GM18873 (cell line): ENCODE measurements around the gene PODN.

Experiments used
- ATAC-seq: cut with Tn5 transposase; IDR thresholded peaks from one replicate; pipeline ENCODE4 v1.9.1; 2021; ENCODE audit warnings: mild to moderate bottlenecking, moderate library complexity, moderate number of reproducible peaks; ENCODE audit not compliant: unreplicated experiment, low FRiP score

PODN gene

DNA sequence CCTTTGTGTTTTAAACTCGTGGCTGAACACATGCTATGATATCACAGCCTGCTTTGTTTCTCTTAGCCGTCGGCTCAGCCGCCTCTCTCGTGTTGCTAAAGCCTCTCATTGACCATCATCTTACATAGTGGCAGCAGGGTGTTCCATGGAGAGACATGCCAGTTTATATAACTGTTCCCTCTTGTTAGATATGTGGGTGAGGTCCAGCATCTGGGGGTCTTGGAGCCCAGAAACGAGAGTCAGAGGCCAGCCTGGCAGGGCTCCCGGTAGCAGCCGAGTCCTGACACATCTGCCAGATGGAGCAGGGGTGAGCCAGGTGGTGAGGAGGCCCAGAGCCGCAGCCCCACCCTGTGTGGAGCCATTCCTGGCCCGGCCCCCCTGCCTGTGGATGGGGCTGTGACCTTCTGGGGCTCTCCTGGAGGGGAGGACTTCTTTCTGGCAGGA lies 11.9 kb downstream of the PODN start:
- no peak for ATAC-seq

DNA sequence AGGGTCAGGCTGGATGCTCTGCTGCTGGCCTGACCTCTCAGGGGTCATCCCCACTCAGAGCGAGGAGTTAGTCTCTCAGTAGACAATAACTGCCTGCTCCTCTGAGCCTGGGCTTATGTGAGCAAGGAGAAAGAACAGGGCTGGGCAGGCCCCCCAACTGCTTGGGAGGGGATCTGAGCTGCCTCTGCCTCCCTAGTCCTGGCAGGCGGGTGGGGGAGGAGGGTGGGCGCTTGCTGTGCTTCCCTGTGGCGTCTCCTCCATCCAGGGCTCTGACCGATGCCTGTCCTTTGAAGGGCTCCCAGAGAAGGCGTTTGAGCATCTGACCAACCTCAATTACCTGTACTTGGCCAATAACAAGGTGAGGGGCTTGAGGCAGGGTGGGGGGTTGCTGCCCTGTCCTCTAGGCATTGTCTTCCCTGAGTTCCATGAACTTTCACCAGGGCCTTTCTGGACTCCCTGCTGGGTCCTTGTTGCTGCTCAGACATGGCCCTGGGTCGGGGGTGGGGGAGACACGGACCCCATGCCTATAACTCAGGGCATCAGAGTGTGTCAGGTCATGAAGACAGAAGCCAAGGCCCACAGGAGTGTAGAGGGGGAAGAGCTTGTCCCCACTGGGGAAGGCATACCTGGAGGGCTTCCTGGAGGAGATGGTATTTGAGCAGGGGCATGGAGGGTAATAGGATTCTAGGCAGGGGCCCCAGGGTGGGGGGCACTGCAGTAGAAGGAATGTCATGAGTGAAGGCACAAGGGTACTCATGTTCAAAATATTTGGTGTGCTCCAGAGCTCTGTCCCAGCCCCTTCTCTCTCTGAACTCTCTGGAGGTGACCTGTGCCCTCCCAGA lies 12.5 kb downstream of the PODN start:
- no peak for ATAC-seq

DNA sequence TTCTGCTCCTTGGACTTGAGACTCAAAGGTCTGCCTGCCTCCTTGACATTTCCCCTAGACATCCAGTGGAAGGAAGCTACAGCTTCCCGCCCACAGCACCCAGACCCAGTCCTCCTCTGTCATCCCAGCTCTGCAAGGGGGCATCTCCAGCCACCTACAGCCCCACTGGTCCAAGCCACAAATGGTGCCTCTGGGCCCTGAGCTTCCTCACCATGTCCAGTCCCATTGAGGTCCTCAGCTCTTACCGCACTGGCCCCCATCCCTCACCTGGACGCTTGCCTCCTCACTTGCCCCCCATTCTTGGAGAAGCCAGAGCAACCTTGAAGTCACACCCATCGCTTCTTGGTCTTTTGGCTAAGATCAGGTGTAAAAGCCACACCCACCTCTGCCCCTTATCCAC lies 13.2 kb downstream of the PODN start:
- ATAC-seq, result no peak

DNA sequence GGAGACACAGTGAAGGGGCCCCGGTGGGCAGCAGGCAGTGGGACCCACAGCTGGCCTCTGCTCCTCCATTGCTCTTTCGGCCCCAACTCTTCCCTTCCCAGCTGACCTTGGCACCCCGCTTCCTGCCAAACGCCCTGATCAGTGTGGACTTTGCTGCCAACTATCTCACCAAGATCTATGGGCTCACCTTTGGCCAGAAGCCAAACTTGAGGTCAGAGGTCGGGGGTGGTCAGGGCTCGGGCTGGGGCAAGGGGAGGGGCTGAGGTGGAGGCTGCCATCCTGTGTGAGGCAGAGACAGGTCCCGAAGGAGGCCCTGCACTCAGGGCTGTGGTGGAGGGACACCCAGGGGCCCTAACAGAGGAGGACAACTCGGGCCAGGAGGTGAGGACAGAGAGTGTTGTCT lies 13.7 kb downstream of the PODN start:
- ATAC-seq, result no peak

DNA sequence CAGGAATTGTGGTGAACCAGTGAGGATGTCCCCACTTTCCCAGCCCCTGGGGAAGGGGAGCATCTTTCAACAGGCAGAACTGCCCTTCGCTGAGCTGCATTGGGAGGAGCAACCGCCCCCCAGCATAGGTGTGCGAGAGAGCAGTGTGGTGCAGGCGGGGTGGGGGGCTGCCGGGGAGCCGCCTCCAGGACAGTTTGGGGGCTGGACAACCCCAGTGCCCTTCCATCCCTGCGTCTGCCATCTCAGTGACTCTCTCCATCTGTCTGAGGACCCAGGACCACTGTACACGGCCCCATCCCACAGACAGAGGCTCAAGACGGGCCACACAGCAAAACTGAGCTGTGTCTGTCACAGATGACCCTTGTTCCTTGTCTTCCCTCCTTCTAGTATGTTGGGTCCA lies 14.2 kb downstream of the PODN start:
- no peak for ATAC-seq

DNA sequence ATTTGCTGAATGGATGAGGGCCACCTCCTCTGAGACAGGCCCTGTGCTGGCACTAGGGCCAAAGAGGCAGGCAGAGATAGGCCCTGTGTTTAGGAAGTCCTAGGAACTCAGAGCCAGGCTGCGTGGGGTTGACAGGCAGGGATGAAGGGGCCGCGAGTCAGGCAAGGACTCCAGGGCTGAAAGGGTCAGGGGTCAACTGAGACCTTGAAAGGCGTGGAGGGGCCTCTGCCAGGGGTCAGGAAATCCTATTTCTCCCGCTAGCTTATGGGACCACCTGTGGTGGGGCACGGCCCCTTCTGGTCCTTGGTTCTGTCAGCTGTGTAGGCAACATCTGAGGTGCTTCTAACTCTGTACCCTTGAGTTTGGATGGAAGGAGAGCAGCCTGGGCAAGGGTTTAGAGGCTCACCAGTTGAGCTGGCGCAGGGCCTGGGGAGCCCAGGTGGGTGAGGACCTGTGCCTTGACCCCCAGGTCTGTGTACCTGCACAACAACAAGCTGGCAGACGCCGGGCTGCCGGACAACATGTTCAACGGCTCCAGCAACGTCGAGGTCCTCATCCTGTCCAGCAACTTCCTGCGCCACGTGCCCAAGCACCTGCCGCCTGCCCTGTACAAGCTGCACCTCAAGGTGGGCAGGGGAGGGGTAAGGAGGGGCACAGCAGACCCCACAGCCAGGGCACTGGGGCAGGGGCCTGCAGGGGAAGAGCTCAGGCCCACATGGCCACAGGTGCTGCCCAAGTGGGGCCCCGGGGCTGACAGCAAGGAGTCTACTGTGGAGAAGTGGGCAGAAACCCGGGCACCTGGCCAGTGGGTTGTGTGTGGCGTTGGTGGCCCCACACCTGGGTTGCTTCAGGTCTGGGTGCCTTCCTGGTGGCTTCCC lies 14.9 kb downstream of the PODN start:
- ATAC-seq, result no peak

DNA sequence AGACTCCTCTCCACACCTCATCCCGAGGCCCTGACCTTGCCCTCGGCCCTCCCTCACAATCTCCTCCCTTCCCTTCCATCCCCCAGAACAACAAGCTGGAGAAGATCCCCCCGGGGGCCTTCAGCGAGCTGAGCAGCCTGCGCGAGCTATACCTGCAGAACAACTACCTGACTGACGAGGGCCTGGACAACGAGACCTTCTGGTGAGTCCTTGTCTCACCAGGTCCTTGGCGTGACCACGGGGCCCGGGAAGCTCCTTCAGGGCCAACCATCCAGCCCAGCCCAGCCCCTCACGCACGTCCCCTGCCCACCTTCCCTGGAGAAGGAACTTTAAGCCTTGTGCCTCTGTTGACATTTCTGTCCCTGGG lies 15.6 kb downstream of the PODN start:
- ATAC-seq, result no peak

DNA sequence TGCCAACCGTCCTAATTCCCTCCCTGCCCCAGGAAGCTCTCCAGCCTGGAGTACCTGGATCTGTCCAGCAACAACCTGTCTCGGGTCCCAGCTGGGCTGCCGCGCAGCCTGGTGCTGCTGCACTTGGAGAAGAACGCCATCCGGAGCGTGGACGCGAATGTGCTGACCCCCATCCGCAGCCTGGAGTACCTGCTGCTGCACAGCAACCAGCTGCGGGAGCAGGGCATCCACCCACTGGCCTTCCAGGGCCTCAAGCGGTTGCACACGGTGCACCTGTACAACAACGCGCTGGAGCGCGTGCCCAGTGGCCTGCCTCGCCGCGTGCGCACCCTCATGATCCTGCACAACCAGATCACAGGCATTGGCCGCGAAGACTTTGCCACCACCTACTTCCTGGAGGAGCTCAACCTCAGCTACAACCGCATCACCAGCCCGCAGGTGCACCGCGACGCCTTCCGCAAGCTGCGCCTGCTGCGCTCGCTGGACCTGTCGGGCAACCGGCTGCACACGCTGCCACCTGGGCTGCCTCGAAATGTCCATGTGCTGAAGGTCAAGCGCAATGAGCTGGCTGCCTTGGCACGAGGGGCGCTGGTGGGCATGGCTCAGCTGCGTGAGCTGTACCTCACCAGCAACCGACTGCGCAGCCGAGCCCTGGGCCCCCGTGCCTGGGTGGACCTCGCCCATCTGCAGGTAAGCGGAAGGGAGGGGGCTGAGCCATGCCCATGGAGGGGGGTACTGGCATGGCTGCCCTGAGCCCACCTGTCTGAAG lies 16.5 kb downstream of the PODN start:
- ATAC-seq, result no peak

DNA sequence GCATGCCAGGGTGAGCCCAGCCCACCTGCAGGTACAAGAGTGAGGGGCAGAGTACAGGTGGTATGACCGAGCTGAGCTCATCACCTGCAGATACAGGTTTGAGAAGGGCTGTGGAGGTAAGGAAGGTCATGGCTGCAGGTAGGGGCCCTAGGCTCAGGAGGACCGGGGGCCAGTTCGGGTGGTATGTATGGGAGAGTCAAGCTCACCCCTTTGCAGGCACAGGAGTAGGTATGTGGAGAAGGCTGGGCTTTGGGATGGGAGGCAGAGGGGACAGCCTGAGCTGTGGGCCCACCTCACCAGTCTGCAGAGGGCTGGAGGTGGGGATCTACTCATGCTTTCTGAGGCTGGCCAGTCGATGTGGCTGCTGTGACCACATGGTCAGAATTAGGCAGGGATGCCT lies 17.2 kb downstream of the PODN start:
- no peak for ATAC-seq

DNA sequence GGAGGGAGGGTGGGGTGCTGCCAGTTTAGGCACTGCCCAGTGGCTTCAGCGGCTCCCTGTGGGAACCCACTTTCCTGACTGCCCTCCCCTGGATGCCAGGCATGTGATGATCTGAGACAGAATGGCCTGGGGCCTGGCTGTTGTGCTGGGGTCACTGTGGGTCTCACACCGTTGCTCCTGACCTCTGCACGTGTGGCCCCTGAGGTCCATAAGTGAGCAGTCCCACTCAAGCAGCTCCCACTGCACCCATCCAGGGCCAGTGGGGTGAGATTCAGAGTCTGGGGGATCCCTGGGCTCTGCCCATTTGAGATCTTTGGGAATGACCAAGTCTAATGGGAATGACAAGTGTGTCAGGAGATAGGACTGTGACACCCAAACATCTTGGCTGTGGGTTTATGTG lies 18.0 kb downstream of the PODN start:
- ATAC-seq, result no peak

DNA sequence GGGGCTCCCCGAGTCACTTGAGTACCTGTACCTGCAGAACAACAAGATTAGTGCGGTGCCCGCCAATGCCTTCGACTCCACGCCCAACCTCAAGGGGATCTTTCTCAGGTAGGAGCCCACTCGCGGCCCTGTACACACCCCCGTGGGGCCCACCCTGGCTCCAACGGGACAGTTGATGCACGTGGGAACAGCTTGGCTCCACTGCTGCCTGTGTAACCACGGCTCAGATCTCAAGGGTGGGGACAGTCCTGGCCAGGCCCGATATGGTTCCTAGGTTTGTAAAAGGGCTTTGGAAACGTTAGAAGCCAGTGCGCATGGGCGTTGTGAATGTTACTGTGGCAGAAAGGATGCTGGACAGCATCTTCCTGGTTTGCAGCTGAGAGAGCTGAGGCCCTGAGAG lies 18.8 kb downstream of the PODN start:
- no peak for ATAC-seq

DNA sequence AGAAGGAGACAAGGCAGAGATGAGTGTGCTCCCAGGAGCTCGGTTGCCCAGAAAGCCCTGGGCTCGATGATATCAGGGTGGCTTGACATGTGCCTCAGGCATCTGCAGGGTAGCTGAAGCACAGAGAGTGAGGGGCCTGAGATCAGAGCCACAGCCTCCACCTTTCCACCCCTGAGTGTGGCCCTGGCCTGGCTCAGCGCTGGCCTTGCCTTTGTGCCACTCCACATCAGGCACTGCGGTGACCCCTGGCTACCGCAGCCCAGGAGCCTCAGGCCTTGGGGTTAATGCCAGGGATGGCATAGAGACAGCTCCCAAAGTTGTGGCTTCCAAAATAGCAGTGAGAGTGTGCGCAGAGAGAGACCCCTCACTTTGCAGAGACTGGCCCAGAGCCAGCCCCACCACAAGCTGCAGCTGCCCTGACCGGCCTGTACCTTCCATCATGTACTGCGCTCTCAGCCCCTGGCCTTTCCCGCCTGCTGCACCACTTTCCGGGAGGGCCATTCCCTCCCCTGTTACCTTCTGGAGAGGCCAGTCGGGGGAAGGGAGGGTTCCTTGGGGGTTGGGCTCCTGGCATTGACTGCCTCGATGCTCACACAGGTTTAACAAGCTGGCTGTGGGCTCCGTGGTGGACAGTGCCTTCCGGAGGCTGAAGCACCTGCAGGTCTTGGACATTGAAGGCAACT lies 19.5 kb downstream of the PODN start:
- no peak for ATAC-seq

DNA sequence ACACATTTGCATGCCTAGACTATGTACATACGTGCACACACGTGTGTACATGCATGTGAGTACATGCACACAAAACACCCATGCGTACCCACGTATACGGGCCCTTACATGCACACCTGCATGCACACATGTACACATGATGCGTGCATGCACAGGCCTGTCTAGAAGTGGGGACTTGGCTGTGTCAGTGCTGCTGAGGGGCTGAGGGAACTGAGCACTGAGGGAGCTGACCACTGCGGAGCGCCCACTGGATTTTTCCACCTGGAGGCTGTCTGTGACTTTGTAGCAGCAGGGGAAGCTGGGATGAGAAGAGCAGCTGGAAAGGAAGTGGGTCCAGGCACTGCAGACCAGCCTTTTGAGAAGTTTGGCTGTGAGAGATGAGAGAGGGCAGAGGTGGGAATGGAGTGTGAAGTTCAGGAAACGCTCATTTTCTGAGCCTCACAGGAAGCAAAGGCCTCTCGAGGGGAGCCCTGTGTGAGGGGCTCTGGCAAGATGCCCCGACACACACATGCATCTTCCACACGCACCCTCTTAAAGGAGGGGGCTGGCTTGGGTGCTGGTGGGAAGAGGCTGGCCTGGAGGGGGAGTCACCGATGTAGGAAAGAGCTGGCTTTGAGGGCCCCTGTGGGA lies 20.9 kb downstream of the PODN start:
- no peak for ATAC-seq

DNA sequence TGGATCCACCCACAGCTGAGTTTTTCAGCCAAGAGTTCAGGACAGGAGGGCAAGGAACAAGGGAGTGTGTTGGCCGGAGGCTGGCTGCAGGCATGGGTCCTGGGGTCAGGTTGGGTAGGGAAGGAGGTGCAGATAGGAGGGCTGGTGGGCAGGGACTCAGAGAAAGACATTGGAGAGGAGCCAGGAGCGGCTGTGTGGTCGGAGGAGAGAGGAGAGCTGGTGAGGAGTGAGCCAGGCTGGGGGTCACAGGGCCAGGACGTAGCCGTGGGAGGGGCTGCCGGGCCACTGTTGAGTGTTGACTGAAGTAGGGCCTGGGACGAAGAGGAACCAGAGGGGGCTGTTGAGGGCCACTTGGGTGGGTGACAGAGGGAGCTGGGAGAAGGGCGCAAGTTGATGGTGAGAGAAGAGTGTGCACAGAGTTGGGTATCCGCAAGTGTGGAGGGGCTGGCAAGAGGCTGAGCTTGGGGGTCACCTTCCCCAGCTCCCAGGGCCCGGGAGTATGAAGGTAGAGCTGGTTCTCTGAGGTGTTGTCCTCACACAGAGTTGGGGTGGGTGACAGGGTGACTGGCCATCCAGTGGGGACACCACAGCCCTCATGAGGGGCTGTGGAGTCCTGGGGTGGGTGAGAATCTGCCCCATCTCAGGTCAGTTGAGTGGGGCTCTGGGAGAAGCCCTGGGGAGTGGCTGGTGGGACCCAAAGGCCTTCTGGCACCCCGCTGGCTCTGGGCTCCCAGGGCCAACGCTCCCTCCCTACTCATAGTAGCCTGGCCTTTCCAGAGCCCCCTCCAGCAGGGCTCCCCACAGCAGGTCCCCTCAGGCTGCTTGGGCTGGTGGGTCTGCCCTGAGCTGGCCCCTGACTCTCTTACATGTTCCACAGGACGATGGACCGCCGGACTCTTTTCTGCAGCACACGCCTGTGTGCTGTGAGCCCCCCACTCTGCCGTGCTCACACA lies 21.9 kb downstream of the PODN start:
- no peak for ATAC-seq

DNA sequence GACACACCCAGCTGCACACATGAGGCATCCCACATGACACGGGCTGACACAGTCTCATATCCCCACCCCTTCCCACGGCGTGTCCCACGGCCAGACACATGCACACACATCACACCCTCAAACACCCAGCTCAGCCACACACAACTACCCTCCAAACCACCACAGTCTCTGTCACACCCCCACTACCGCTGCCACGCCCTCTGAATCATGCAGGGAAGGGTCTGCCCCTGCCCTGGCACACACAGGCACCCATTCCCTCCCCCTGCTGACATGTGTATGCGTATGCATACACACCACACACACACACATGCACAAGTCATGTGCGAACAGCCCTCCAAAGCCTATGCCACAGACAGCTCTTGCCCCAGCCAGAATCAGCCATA lies 22.6 kb downstream of the PODN start:
- no peak for ATAC-seq

DNA sequence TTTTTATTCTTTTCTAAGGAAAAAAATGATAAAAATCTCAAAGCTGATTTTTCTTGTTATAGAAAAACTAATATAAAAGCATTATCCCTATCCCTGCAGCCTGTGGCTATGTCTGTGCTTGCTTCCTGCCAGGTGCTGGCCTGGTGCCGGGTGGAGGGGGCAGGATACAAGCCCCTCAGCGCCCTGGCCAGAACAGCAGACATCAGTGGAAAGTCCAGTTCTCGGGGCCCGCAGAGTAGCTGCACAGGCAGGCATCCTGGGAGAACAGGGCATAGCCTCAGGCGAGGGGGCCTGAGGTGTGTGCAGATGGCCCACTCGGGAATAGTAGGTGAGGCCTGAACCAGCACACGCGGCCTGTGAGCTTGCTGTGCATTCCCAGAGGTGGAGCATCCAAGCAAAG lies 23.4 kb downstream of the PODN start:
- no peak for ATAC-seq

DNA sequence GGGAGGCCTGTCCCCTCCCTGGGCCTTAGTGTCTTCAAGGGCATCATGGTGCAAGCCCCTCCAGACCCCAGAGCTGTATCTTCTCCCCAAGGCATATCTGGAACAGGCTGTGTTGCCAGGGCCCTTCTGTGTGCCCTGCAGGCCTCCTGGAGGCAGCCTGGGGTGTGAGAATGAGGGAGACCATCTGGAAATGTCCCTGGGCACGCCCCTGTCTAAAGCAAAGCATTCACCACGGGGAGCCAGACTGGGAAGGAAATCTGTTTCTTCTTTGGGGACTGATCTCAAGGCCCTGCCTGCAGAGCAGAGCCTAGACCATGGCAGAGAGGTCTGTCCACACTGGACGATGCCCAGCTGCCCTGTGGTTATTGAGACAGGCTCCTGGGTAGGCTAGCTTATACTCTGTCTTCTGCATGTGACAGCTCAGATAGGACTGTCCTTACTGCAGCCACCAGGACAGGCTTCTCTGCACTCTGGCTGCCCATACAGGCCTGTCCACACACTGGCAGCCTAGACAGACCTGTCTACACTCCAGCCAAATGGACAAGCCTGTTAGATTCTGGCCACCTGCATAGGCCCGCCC lies 24.6 kb downstream of the PODN start:
- ATAC-seq, result no peak
